IMR-90 (cell line): ENCODE measurements around the gene OR1L6. TPM values are rescaled to one million over a fixed set of nuclear protein-coding genes. Genes with fewer than 3 reads are reported as not detected.

Experiments used
- ATAC-seq: fragments of 200-7000 bp; cut with Tn5 transposase; 2 replicates; pipeline ENCODE4 v1.9.1; 2020; ENCODE audit warnings: low read depth, mild to moderate bottlenecking, moderate library complexity
- BruUV-seq: library from RNA; stranded (reverse); fragments of 400-500 nt; replicated peaks from 2 replicates; lab custom pipeline; 2021; lab: Mats Ljungman, UMichigan
- CTCF ChIA-PET: fragments of 300-600 bp; formaldehyde crosslinking; extraction: SDS; loops from one replicate; lab custom pipeline; 2021; ENCODE audit warnings: antibody characterized with exemption; lab: Yijun Ruan, JAX
- POLR2A ChIA-PET: fragments of 300-600 bp; sonication (Branson Sonifier 250); formaldehyde crosslinking; loops from one replicate; lab custom pipeline; 2022; ENCODE audit warnings: antibody characterized with exemption; ENCODE audit not compliant: unreplicated experiment; lab: Charles Lee
- DNase-seq: peaks from one replicate; pipeline ENCODE4 v3.0.0; 2013
- H2AFZ ChIP-seq: replicated peaks from 2 replicates; pipeline ENCODE3; 2013; ENCODE audit warnings: low read length, mild to moderate bottlenecking; ENCODE audit not compliant: poor library complexity
- H2AK5ac ChIP-seq: 2 replicates; pipeline ENCODE4 v1.6.1; 2013; ENCODE audit warnings: low read depth, low read length, inconsistent platforms
- H2AK9ac ChIP-seq: replicated peaks from 2 replicates; pipeline ENCODE3; 2013; ENCODE audit warnings: mild to moderate bottlenecking, low read depth, low read length, moderate library complexity; ENCODE audit not compliant: poor library complexity
- H2BK120ac ChIP-seq: 2 replicates; pipeline ENCODE4 v1.6.1; 2013; ENCODE audit warnings: low read depth, low read length, inconsistent platforms
- H2BK15ac ChIP-seq: 3 replicates; pipeline ENCODE4 v1.6.1; 2013; ENCODE audit warnings: low read depth, low read length, inconsistent platforms
- H2BK20ac ChIP-seq: 2 replicates; pipeline ENCODE4 v1.6.1; 2013; ENCODE audit warnings: low read depth, mild to moderate bottlenecking, inconsistent platforms, low read length, moderate library complexity
- H2BK5ac ChIP-seq: 2 replicates; pipeline ENCODE4 v1.6.1; 2013; ENCODE audit warnings: mild to moderate bottlenecking, low read depth, low read length, inconsistent platforms; ENCODE audit not compliant: poor library complexity, severe bottlenecking
- H3K14ac ChIP-seq: replicated peaks from 2 replicates; pipeline ENCODE4 v1.6.1; 2013; ENCODE audit warnings: low read depth, low read length, inconsistent platforms
- H3K18ac ChIP-seq: 2 replicates; pipeline ENCODE4 v1.6.1; 2013; ENCODE audit warnings: low read depth, low read length, control low read depth
- H3K23ac ChIP-seq: 2 replicates; pipeline ENCODE4 v1.6.1; 2013; ENCODE audit warnings: low read depth, low read length, inconsistent platforms
- H3K27ac ChIP-seq: 2 replicates; pipeline ENCODE4 v1.5.1; 2013; ENCODE audit warnings: mild to moderate bottlenecking, control low read depth, low read length; ENCODE audit not compliant: insufficient read depth
- H3K27me3 ChIP-seq: 2 replicates; pipeline ENCODE4 v1.6.1; 2013; ENCODE audit warnings: low read length; ENCODE audit not compliant: control insufficient read depth, insufficient read depth
- H3K36me3 ChIP-seq: 2 replicates; pipeline ENCODE4 v1.6.1; 2013; ENCODE audit warnings: low read length, mixed read lengths; ENCODE audit not compliant: control insufficient read depth, insufficient read depth
- H3K4ac ChIP-seq: 2 replicates; pipeline ENCODE4 v1.6.1; 2013; ENCODE audit warnings: low read depth, low read length, inconsistent platforms
- H3K4me1 ChIP-seq: 2 replicates; pipeline ENCODE4 v1.6.1; 2013; ENCODE audit warnings: low read length, mixed read lengths; ENCODE audit not compliant: control insufficient read depth, insufficient read depth
- H3K4me2 ChIP-seq: 2 replicates; pipeline ENCODE4 v1.6.1; 2013; ENCODE audit warnings: low read depth, mild to moderate bottlenecking, control low read depth, low read length, moderate library complexity
- H3K4me3 ChIP-seq: 2 replicates; pipeline ENCODE4 v1.5.1; 2013; ENCODE audit warnings: low read depth, mild to moderate bottlenecking, control low read depth, low read length, moderate library complexity; ENCODE audit not compliant: insufficient read depth
- H3K56ac ChIP-seq: 2 replicates; pipeline ENCODE4 v1.6.1; 2013; ENCODE audit warnings: low read length, inconsistent platforms; ENCODE audit not compliant: insufficient read depth; ENCODE audit errors: extremely low read depth
- H3K79me1 ChIP-seq, 2 experiments: 2 replicates each; pipeline ENCODE4 v1.6.1; 2013; ENCODE audit warnings: low read length in 2 of 2, inconsistent platforms in 1 of 2, low read depth in 1 of 2
- H3K9ac ChIP-seq: 2 replicates; pipeline ENCODE4 v1.6.1; 2013; ENCODE audit warnings: low read depth, low read length, control low read depth
- H3K9me1 ChIP-seq: 2 replicates; pipeline ENCODE4 v1.6.1; 2013; ENCODE audit warnings: low read length, inconsistent platforms; ENCODE audit not compliant: insufficient read depth
- H3K9me3 ChIP-seq: 2 replicates; pipeline ENCODE4 v1.6.1; 2013; ENCODE audit warnings: low read length; ENCODE audit not compliant: control insufficient read depth, insufficient read depth
- H4K20me1 ChIP-seq: 2 replicates; pipeline ENCODE4 v1.6.1; 2013; ENCODE audit warnings: low read length, inconsistent platforms; ENCODE audit not compliant: insufficient read depth
- H4K5ac ChIP-seq: 2 replicates; pipeline ENCODE4 v1.6.1; 2013; ENCODE audit warnings: mild to moderate bottlenecking, low read depth, low read length, control low read depth
- H4K8ac ChIP-seq, 2 experiments: 2 replicates each; pipeline ENCODE4 v1.6.1; 2013; ENCODE audit warnings: low read depth in 2 of 2, low read length in 2 of 2, control low read depth in 1 of 2, inconsistent platforms in 1 of 2
- H4K91ac ChIP-seq: 2 replicates; pipeline ENCODE4 v1.6.1; 2013; ENCODE audit warnings: low read depth, low read length, inconsistent platforms; ENCODE audit not compliant: insufficient read depth
- CEBPB ChIP-seq: IDR thresholded peaks from 2 replicates; pipeline ENCODE4 v1.6.1; 2012; ENCODE audit warnings: low read depth, low read length, improper control_type of control experiment
- FOS ChIP-seq: fragments of 150-350 bp; IDR thresholded peaks from 2 replicates; pipeline ENCODE4 v1.6.1; 2016; ENCODE audit warnings: low read depth, low read length
- MAFK ChIP-seq: IDR thresholded peaks from 2 replicates; pipeline ENCODE4 v1.6.1; 2012; ENCODE audit warnings: low read depth, low read length, improper control_type of control experiment
- RCOR1 ChIP-seq: IDR thresholded peaks from 2 replicates; pipeline ENCODE4 v1.6.1; 2012; ENCODE audit warnings: mild to moderate bottlenecking, low read length, improper control_type of control experiment; ENCODE audit not compliant: insufficient replicate concordance
- SMC3 ChIP-seq: fragments of 150-350 bp; IDR thresholded peaks from 2 replicates; pipeline ENCODE4 v1.6.1; 2016; ENCODE audit warnings: low read depth, mild to moderate bottlenecking, antibody characterized with exemption, low read length, moderate library complexity
- WGBS, 2 experiments: methylation state at CpG; one replicate each; pipeline versions ENCODE4 v1.1.5 to v1.1.7; 2013; ENCODE audit warnings: missing lambda C conversion rate in 2 of 2; ENCODE audit not compliant: insufficient read length in 1 of 2; ENCODE audit errors: extremely low coverage in 2 of 2; 5-methylcytosine and 5-hydroxymethylcytosine counted together
- dilution Hi-C: fragments of 300-500 bp; cut with HindIII; formaldehyde crosslinking; loops from one replicate; pipeline ENCODE4 v1.14.3; 2018; ENCODE audit warnings: low sequenced_read_pairs; ENCODE audit not compliant: unreplicated experiment
- in situ Hi-C: fragments of 300-500 bp; cut with MboI; formaldehyde crosslinking; loops from 3 replicates; pipeline ENCODE4 v1.14.3; 2019; ENCODE audit warnings: low sequenced_read_pairs, inconsistent platforms, mixed read lengths
- intact Hi-C: fragments of 100-400 bp; cut with micrococcal nuclease; formaldehyde crosslinking; loops from 2 replicates; pipeline ENCODE4 v1.10.0; 2022
- polyA plus RNA-seq, 3 experiments: library from polyadenylated mRNA; depleted of rRNA; stranded (reverse); fragments of >200 nt; gene quantifications; 2 replicates each; pipeline ENCODE4 v1.2.3, GENCODE V29; 2012; ENCODE audit warnings: low replicate concordance in 1 of 3
- total RNA-seq: library from RNA; depleted of rRNA; stranded (reverse); fragments of >200 nt; gene quantifications from 2 replicates; pipeline ENCODE4 v1.2.3, GENCODE V29; 2012

Gene OR1L6
- total and polyA plus RNA-seq, 2 of the 4 experiments (the other 2 are of a cell fraction), result not detected

GRCh38 chr9:122789256-122790046 lies 47.3 kb downstream of the OR1L6 start:
- Histone ChIP-seq H2BK5ac (no peak overlapping the region), H3K4ac (peak overlapping the region; percentile 15; the same call in 1 of the 2 replicates), H3K4me2 (no peak overlapping the region), H2BK15ac (no peak overlapping the region), H3K9me3 (no peaks in the 10 kb centered on the region), H3K23ac (no peak overlapping the region), H2BK120ac (peak overlapping the region; percentile 64), H2AK9ac (no peak overlapping the region), H3K79me1 (no peaks in the 10 kb centered on the region), H3K27ac (no peak overlapping the region), H3K4me1 (peaks cover 13% of the 10 kb centered on the region), H3K18ac (no peak overlapping the region), H3K56ac (no peak overlapping the region), H2AK5ac (no peak overlapping the region), H4K20me1 (no peaks in the 10 kb centered on the region), H3K36me3 (no peaks in the 10 kb centered on the region), H2AFZ (no peak overlapping the region), H4K8ac (no peak overlapping the region), H3K9me1 (peaks cover 15% of the 10 kb centered on the region), H2BK20ac (peak overlapping the region; percentile 49), H3K9ac (no peak overlapping the region), H3K4me3 (no peak overlapping the region), H3K27me3 (no peaks in the 10 kb centered on the region), H3K14ac (no peak overlapping the region), H4K5ac (no peak overlapping the region), H4K91ac (peak overlapping the region; percentile 60)
- no TSS peak for BruUV-seq
- intact Hi-C loops, result no loop called here
- DNase-seq, result no peak
- ChIA-PET CTCF (no interaction called here), POLR2A (no interaction called here)
- ATAC-seq, result no peak
- TF ChIP-seq FOS (no peak), RCOR1 (no peak), CEBPB (no peak), SMC3 (no peak), MAFK (no peak)
- in situ Hi-C loops, result no loop called here
- 96% methylated on average over 21 of the region's 28 CpGs; no CpG with 5 or more reads in 1 of the 2 experiments for WGBS, 2 experiments
- dilution Hi-C loops, result no loop called here
